GM12878 (cell line): Measurements from ENCODE around the gene SF3B2. TPM values are rescaled to one million over a fixed set of nuclear protein-coding genes. Genes with fewer than 3 reads are reported as not detected.
"Not testable (repeated sequence)": the region's sequence is repeated elsewhere in the genome, so short reads cannot be mapped to it uniquely, and the experiment has no call there.

ENCODE experiments used
- ATAC-seq: fragments of 200-7000 bp; cut with Tn5 transposase; 3 replicates; pipeline ENCODE4 v1.9.1; 2020; ENCODE audit warnings: mild to moderate bottlenecking, moderate library complexity
- BruUV-seq: library from RNA; stranded (reverse); fragments of 400-500 nt; replicated peaks from 2 replicates; lab custom pipeline; 2021; lab: Mats Ljungman, UMichigan
- CTCF ChIA-PET: fragments of 300-600 bp; sonication (Branson Sonifier 250); formaldehyde crosslinking; extraction: SDS; loops from one replicate; lab custom pipeline; 2021; ENCODE audit warnings: inconsistent platforms; lab: Yijun Ruan, JAX
- POLR2A ChIA-PET: fragments of 350-600 bp; formaldehyde crosslinking; extraction: SDS; loops from one replicate; lab custom pipeline; 2021; ENCODE audit warnings: inconsistent platforms; lab: Charles Lee
- RAD21 ChIA-PET: fragments of 300-600 bp; sonication (Branson Sonifier 250); formaldehyde crosslinking; loops from one replicate; lab custom pipeline; 2023; ENCODE audit warnings: antibody characterized with exemption; ENCODE audit not compliant: unreplicated experiment; lab: Charles Lee
- SMC1A ChIA-PET: fragments of 300-600 bp; sonication (Branson Sonifier 250); formaldehyde crosslinking; loops from one replicate; lab custom pipeline; 2023; ENCODE audit not compliant: unreplicated experiment, uncharacterized antibody; lab: Charles Lee
- DNase-seq: peaks from one replicate; pipeline ENCODE4 v3.0.0-alpha.2; 2011; ENCODE audit warnings: low read depth, low spot score
- FAIRE-seq: peaks from 3 replicates; lab custom pipeline; 2011; peaks lifted over from hg19 to GRCh38; lab: Jason Lieb, UNC
- H2AFZ ChIP-seq: 2 replicates; pipeline ENCODE4 v1.6.0; 2011; ENCODE audit warnings: low read depth, low read length, control low read depth; ENCODE audit not compliant: control insufficient read depth
- H3K27ac ChIP-seq: 2 replicates; pipeline ENCODE4 v1.5.1; 2011; ENCODE audit warnings: control low read depth; ENCODE audit not compliant: control insufficient read depth, insufficient read depth
- H3K27me3 ChIP-seq, 2 experiments: replicated peaks in 1 of 2; 2 replicates each; pipeline versions ENCODE4 v1.6.0 to v1.6.1; 2011; ENCODE audit warnings: low read length in 1 of 2; ENCODE audit not compliant: control insufficient read depth in 2 of 2, insufficient read depth in 2 of 2
- H3K36me3 ChIP-seq, 2 experiments: 2 replicates each; pipeline ENCODE4 v1.5.1; 2011; ENCODE audit warnings: low read length in 1 of 2; ENCODE audit not compliant: control insufficient read depth in 2 of 2, insufficient read depth in 2 of 2
- H3K4me1 ChIP-seq: 2 replicates; pipeline ENCODE4 v1.6.1; 2011; ENCODE audit warnings: mild to moderate bottlenecking, low read length, moderate library complexity, mixed read lengths; ENCODE audit not compliant: control insufficient read depth, insufficient read depth
- H3K4me2 ChIP-seq: 2 replicates; pipeline ENCODE4 v1.6.0; 2011; ENCODE audit warnings: control low read depth; ENCODE audit not compliant: control insufficient read depth, insufficient read depth
- H3K4me3 ChIP-seq: fragments of 200-600 bp; sonication (generic); 2 replicates; pipeline ENCODE4 v1.5.1; 2016
- H3K79me2 ChIP-seq: 2 replicates; pipeline ENCODE4 v1.6.0; 2011; ENCODE audit warnings: low read length; ENCODE audit not compliant: control insufficient read depth, insufficient read depth
- H3K9ac ChIP-seq: 2 replicates; pipeline ENCODE4 v1.8.0; 2011; ENCODE audit warnings: low read length, control low read depth, mixed read lengths; ENCODE audit not compliant: control insufficient read depth, insufficient read depth
- H3K9me3 ChIP-seq: replicated peaks from 3 replicates; pipeline ENCODE4 v1.5.1; 2011; ENCODE audit warnings: mild to moderate bottlenecking, low read length; ENCODE audit not compliant: control insufficient read depth, insufficient read depth
- H4K20me1 ChIP-seq: 2 replicates; pipeline ENCODE4 v1.6.0; 2011; ENCODE audit not compliant: control insufficient read depth, insufficient read depth
- WGBS: methylation state at CpG from one replicate; pipeline ENCODE4 v1.1.6; 2016; ENCODE audit warnings: low lambda C conversion rate; ENCODE audit not compliant: insufficient replicate concordance, insufficient coverage; ENCODE audit errors: missing lambda C conversion rate; 5-methylcytosine and 5-hydroxymethylcytosine counted together
- in situ Hi-C: fragments of 300-500 bp; cut with MboI; formaldehyde crosslinking; loops from 9 replicates; pipeline ENCODE4 v1.14.3; 2018; ENCODE audit warnings: mixed read lengths
- intact Hi-C: fragments of 100-400 bp; cut with micrococcal nuclease; formaldehyde crosslinking; loops from one replicate; pipeline ENCODE4 v1.14.2; 2022; ENCODE audit not compliant: unreplicated experiment
- polyA plus RNA-seq, 11 experiments: library from polyadenylated mRNA; depleted of rRNA in 4 of 11; unstranded in 6 of 11; stranded (reverse) in 5 of 11; fragments of >200 nt; fragmentation: Nextera tagmentation in 4 of 11; fragmentation: Illumina TruSeq in 1 of 11; extraction: Ambion mirVana in 4 of 11; extraction: Trizol in 1 of 11; gene quantifications; 1 replicate in 1 of 11; 2 replicates in 10 of 11; pipeline versions ENCODE4 v1.2.1 to v1.2.3, GENCODE V29; 2011 to 2016; ENCODE audit warnings: inconsistent platforms in 2 of 11, missing spikeins in 2 of 11, low read depth in 1 of 11
- total RNA-seq, 4 experiments: library from RNA; depleted of rRNA in 3 of 4; stranded (reverse); fragments of >200 nt in 3 of 4; fragmentation: Illumina TruSeq in 1 of 4; extraction: Trizol in 1 of 4; gene quantifications; 2 replicates each; pipeline versions ENCODE4 v1.2.1 to v1.2.3, GENCODE V29; 2013 to 2021

SF3B2 gene
- total and polyA plus RNA-seq, 10 of the 15 experiments (the other 5 are each of a cell fraction or from before 2014, with no cell fraction given) = 56.3 to 245 (median 144) TPM

- H3K4me3 ChIP-seq, in situ Hi-C loops, DNase-seq, H3K9me3 ChIP-seq, H3K9ac ChIP-seq, POLR2A ChIA-PET, H3K27ac ChIP-seq, H2AFZ ChIP-seq, H3K4me2 ChIP-seq, H4K20me1 ChIP-seq, CTCF ChIA-PET, FAIRE-seq, BruUV-seq, ATAC-seq, SMC1A ChIA-PET, intact Hi-C loops, H3K36me3 ChIP-seq, H3K27me3 ChIP-seq, RAD21 ChIA-PET: not testable (repeated sequence)
- Histone ChIP-seq H3K79me2 (peaks cover 34% of the 10 kb centered on the region), H3K4me1 (peaks cover 15% of the 10 kb centered on the region)
- WGBS = 100% methylated on average over 1 of the region's 2 CpGs
Observed at GRCh38 chr11:66092125-66092524, 40.0 kb downstream of the SF3B2 start.

GRCh38 chr11:66099746-66100145 lies 47.6 kb downstream of the SF3B2 start:
- ATAC-seq, intact Hi-C loops, in situ Hi-C loops, H3K4me3 ChIP-seq, H3K36me3 ChIP-seq, H3K27me3 ChIP-seq, H3K27ac ChIP-seq, FAIRE-seq, H3K9ac ChIP-seq, CTCF ChIA-PET, H2AFZ ChIP-seq, H3K9me3 ChIP-seq, BruUV-seq, H4K20me1 ChIP-seq, DNase-seq: not testable (repeated sequence)
- Histone ChIP-seq H3K4me1 (peaks cover 28% of the 10 kb centered on the region), H3K79me2 (peaks cover 40% of the 10 kb centered on the region), H3K4me2 (peak overlapping the region; percentile 94; the same call in 1 of the 2 replicates)
- ChIA-PET RAD21 (interaction anchor here (0.9 to 1.6 kb wide), 2 partner anchors 28 to 37 kb away, joined by 5 to 6 read pairs; no protein-coding TSS in a partner anchor), POLR2A (interaction anchor here (0.6 to 2.8 kb wide), 2 partner anchors 19 to 23 kb away, joined by 3 to 7 read pairs; no protein-coding TSS in a partner anchor), SMC1A (interaction anchor here (1.1 to 4.0 kb wide), 2 partner anchors 12 to 20 kb away, joined by 3 to 15 read pairs; no protein-coding TSS in a partner anchor)
- 96% methylated on average over 10 of the region's 10 CpGs for WGBS
